Right lung (tissue), 5 donors: ENCODE measurements around the gene GPHB5. TPM values are rescaled to one million over a fixed set of nuclear protein-coding genes. Genes with fewer than 3 reads are reported as not detected.

ENCODE experiments used
- DNase-seq, 2 donors: peaks; one replicate each; pipeline ENCODE4 v3.0.0-alpha.2; 2013
- polyA plus RNA-seq, 5 donors: library from polyadenylated mRNA; unstranded; fragments of 120-200 nt; gene quantifications; one replicate each; pipeline versions ENCODE4 v1.2.1 to v1.2.3, GENCODE V29; 2013; ENCODE audit warnings: inconsistent platforms in 1 of 5, low replicate concordance in 1 of 5; ENCODE audit not compliant: insufficient read length in 5 of 5, insufficient read depth in 1 of 5

The GPHB5 gene
- polyA plus RNA-seq, 5 donors = not detected

DNA sequence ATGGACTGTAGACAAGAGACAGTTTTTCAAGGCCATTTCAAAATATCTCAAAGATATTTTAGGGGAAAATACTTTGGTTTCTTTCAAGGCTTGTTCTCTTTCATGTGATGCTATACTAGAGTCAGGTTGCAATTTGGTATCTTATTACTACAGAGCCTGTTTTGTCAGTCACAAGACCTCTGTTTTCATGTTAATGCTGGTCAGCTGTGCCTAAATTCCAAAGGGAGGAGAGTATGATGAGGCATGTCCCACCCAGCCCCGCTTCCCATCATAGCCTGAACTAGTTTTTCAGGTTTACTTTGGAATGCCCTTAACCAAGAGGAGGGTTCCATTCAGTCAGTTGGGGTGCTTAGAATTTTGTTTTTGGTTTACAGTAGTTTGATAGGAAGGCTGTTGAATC lies 52.6 kb downstream of the GPHB5 start:
- no peak for DNase-seq

Other genes with a start within 250 kb of the GPHB5 start
- gene RHOJ, start 114.5 kb downstream of the GPHB5 start, polyA plus RNA-seq = 10 to 100 TPM; 45.1 to 66.8 (median 60.0) TPM
- gene PPP2R5E, start 224.4 kb upstream of the GPHB5 start, polyA plus RNA-seq = 10 to 100 TPM; 26.1 to 38.7 (median 36.7) TPM